Measurements from ENCODE around the gene ANKRD31.

ANKRD31 gene

DNA sequence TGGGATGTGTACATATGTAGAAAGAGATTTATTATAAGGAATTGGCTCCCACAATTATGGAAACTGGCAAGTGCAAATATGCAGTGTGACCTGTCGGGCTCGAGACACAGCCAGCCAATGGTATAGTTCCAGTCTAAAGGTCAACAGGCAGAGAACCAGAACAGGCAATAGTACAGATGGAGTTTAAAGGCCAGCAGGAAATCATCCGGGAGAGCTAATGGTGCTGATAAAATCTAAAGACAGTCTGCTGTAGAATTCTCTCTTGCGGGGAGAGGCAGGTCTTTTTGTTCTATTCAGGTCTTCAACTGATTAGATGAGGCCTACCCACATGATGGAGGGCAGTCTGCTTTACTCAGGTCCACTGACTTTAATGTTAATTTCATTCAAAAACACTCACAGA is 21.8 kb downstream of the ANKRD31 start:
- DNase-seq, result no peak
- no peaks in the 10 kb centered on the region for H3K4me1 ChIP-seq
- no peaks in the 10 kb centered on the region for H3K27me3 ChIP-seq
- intact Hi-C loops (cut with DNase I; ENCODE audit: low total_unique reads), result no loop called here
- no peaks in the 10 kb centered on the region for H3K36me3 ChIP-seq
- H3K4me3 ChIP-seq, result no peak overlapping the region
- TF ChIP-seq, protein P1, sequence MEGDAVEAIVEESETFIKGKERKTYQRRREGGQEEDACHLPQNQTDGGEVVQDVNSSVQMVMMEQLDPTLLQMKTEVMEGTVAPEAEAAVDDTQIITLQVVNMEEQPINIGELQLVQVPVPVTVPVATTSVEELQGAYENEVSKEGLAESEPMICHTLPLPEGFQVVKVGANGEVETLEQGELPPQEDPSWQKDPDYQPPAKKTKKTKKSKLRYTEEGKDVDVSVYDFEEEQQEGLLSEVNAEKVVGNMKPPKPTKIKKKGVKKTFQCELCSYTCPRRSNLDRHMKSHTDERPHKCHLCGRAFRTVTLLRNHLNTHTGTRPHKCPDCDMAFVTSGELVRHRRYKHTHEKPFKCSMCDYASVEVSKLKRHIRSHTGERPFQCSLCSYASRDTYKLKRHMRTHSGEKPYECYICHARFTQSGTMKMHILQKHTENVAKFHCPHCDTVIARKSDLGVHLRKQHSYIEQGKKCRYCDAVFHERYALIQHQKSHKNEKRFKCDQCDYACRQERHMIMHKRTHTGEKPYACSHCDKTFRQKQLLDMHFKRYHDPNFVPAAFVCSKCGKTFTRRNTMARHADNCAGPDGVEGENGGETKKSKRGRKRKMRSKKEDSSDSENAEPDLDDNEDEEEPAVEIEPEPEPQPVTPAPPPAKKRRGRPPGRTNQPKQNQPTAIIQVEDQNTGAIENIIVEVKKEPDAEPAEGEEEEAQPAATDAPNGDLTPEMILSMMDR (IDR thresholded peaks at IDR 0.05), result no peak
- H3K27ac ChIP-seq, result no peak overlapping the region
- peaks cover 0 to 7% (median 3%) of the 10 kb centered on the region in 3 donors for H3K9me3 ChIP-seq

DNA sequence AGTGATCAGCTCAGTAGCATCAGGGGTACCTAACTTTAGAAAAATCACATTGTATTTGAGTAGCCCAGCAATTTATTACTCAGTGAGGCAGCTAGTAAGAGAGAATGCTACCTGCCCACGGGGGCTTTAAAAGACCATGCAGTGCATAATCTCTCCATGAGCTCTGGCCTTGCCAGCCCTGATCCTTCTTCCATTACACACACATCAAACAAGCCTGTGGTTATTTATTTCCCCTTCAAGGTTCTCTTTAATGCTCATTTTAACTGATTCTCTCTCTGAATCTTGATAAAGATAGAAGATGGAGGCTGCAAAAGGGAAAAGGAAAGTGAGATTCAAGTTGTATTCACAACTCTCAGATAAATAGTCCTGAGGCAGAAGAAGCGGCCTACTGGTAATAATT is 22.3 kb downstream of the ANKRD31 start:
- no peak for DNase-seq
- H3K36me3 ChIP-seq, result no peaks in the 10 kb centered on the region
- intact Hi-C loops (cut with DNase I; ENCODE audit: low total_unique reads), result no loop called here
- TF ChIP-seq, protein P1 (IDR thresholded peaks at IDR 0.05), result no peak
- H3K4me3 ChIP-seq, result no peak overlapping the region
- H3K27ac ChIP-seq, result no peak overlapping the region
- peaks cover 0 to 7% (median 3%) of the 10 kb centered on the region in 3 donors for H3K9me3 ChIP-seq
- H3K27me3 ChIP-seq, result no peaks in the 10 kb centered on the region
- no peaks in the 10 kb centered on the region for H3K4me1 ChIP-seq

DNA sequence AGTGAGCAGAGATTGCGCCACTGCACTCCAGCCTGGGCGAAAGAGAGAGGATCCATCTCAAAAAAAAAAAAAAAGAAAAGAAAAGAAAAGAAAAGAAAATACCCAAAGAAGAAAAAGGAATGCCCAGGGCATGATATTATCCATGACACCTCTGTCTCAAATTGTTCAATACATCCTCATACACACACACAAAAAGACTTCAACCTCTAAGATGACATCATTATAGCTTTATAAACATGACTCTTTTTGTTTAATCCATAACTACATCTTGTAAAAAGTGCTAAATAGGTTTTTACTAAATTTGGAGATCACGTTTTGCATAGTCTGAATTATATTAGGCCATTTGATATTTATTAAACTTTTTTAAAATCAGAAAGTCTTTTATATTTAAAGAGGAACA is 33.1 kb downstream of the ANKRD31 start:
- no peaks in the 10 kb centered on the region for H3K4me1 ChIP-seq
- TF ChIP-seq, protein P1 (IDR thresholded peaks at IDR 0.05), result no peak
- H3K27ac ChIP-seq, result no peak overlapping the region
- H3K27me3 ChIP-seq, result no peaks in the 10 kb centered on the region
- H3K36me3 ChIP-seq, result no peaks in the 10 kb centered on the region
- H3K4me3 ChIP-seq, result no peak overlapping the region
- intact Hi-C loops (cut with DNase I; ENCODE audit: low total_unique reads), result no loop called here
- no peaks in the 10 kb centered on the region for H3K9me3 ChIP-seq
- no peak for DNase-seq

DNA sequence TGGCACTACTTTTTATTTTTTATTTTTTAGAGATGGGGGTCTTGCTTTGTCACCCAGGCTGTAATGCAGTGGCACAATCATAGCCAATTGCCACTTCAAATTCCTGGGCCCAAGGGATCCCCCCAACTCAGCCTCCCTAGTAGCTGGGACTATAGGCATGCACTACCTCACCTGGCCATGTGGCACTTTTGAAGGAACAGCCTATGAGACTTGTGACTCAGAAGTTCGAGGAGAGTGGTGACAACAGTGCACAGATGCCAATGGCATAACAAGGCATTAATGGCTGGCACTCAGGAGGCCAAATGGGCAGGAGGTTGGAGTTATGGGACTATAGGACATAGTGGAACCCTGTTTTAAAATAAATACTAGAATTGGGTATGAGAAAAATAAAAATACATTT is 33.7 kb downstream of the ANKRD31 start:
- DNase-seq, result no peak
- TF ChIP-seq, protein P1 (IDR thresholded peaks at IDR 0.05), result no peak
- intact Hi-C loops (cut with DNase I; ENCODE audit: low total_unique reads), result no loop called here

DNA sequence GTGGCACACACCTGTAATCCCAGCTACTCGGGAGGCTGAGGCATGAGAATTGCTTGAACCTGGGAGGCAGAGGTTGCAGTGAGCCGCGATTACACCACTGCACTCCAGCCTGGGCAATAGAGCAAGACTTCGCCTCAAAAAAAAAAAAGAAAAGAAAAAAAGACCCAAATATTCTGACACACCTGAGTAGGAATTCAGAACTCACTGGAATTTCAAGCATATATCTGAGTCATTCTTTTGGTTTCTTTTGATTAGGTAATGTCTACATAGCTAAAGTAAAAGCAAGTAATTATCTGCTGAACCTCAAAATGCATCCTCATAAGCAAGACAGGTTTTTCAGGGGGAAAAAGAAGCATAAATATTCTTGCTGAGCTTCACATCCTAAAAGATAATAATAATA is 35.9 kb downstream of the ANKRD31 start:
- no peak for DNase-seq
- no peaks in the 10 kb centered on the region for H3K27me3 ChIP-seq
- TF ChIP-seq, protein P1 (IDR thresholded peaks at IDR 0.05), result no peak
- H3K4me1 ChIP-seq, result no peaks in the 10 kb centered on the region
- intact Hi-C loops (cut with DNase I; ENCODE audit: low total_unique reads), result no loop called here
- no peak overlapping the region for H3K27ac ChIP-seq
- no peak overlapping the region for H3K4me3 ChIP-seq
- H3K36me3 ChIP-seq, result no peaks in the 10 kb centered on the region
- H3K9me3 ChIP-seq, result no peaks in the 10 kb centered on the region

More for the DNA sequence above, 33.7 kb downstream of the ANKRD31 start:
- H3K27me3 ChIP-seq, result no peaks in the 10 kb centered on the region
- H3K9me3 ChIP-seq, result no peaks in the 10 kb centered on the region
- no peaks in the 10 kb centered on the region for H3K4me1 ChIP-seq
- no peak overlapping the region for H3K27ac ChIP-seq
- H3K36me3 ChIP-seq, result no peaks in the 10 kb centered on the region
- no peak overlapping the region for H3K4me3 ChIP-seq

DNA sequence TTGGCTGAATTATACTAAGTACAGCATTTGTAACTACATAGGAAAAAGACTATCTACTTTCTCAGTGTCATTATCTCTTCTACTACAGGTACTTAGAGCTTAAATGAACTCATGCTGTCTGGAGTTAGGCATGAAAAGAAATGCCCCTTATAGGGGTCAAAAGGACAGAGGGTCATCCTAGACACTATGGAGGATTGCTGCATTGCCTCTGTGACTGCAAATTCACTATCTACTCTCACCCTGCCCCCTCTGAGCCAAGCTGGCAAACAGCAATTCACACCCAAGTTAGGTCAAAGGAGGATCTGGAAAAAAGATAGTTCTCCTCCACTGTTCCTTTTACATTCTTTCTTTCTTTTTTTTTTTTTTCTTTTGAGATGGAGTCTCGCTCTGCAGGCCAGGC is 36.7 kb downstream of the ANKRD31 start:
- TF ChIP-seq, protein P1 (IDR thresholded peaks at IDR 0.05), result no peak
- no peak overlapping the region for H3K27ac ChIP-seq
- no peaks in the 10 kb centered on the region for H3K9me3 ChIP-seq
- intact Hi-C loops (cut with DNase I; ENCODE audit: low total_unique reads), result no loop called here
- H3K36me3 ChIP-seq, result no peaks in the 10 kb centered on the region
- no peak for DNase-seq
- H3K4me1 ChIP-seq, result no peaks in the 10 kb centered on the region
- no peak overlapping the region for H3K4me3 ChIP-seq
- no peaks in the 10 kb centered on the region for H3K27me3 ChIP-seq
